NT2/D1 (cell line): ENCODE measurements around the gene TBC1D9B.

Source experiments
- DNase-seq: peaks from one replicate; pipeline ENCODE4 v3.0.0-alpha.2; 2011; ENCODE audit warnings: low read depth, low spot score
- H3K27me3 ChIP-seq: 2 replicates; pipeline ENCODE4 v1.6.0; 2011; ENCODE audit warnings: mild to moderate bottlenecking; ENCODE audit not compliant: insufficient read length, insufficient read depth
- H3K36me3 ChIP-seq: 2 replicates; pipeline ENCODE4 v1.6.1; 2011; ENCODE audit warnings: mild to moderate bottlenecking, low read length, mixed read lengths; ENCODE audit not compliant: insufficient read depth, insufficient read length
- H3K4me1 ChIP-seq: 2 replicates; pipeline ENCODE4 v1.5.1; 2011; ENCODE audit not compliant: insufficient read depth, insufficient read length
- H3K4me3 ChIP-seq: 2 replicates; pipeline ENCODE4 v1.5.1; 2011; ENCODE audit warnings: low read depth; ENCODE audit not compliant: insufficient read length
- H3K9ac ChIP-seq: 2 replicates; pipeline ENCODE4 v1.6.0; 2011; ENCODE audit warnings: low read depth; ENCODE audit not compliant: insufficient read length
- H3K9me3 ChIP-seq: 2 replicates; pipeline ENCODE4 v1.5.1; 2011; ENCODE audit warnings: mild to moderate bottlenecking, low read length; ENCODE audit not compliant: insufficient read depth
- SUZ12 ChIP-seq: IDR thresholded peaks from 2 replicates; pipeline ENCODE4 v1.6.1; 2011; ENCODE audit not compliant: insufficient read length, insufficient read depth; ENCODE audit errors: extremely low read depth
- YY1 ChIP-seq: IDR thresholded peaks from 2 replicates; pipeline ENCODE4 v1.6.1; 2011; ENCODE audit not compliant: insufficient read length, insufficient read depth
- ZNF274 ChIP-seq: IDR thresholded peaks from 2 replicates; pipeline ENCODE4 v1.6.1; 2011; ENCODE audit warnings: mild to moderate bottlenecking, low read depth, low read length

Gene TBC1D9B

DNA sequence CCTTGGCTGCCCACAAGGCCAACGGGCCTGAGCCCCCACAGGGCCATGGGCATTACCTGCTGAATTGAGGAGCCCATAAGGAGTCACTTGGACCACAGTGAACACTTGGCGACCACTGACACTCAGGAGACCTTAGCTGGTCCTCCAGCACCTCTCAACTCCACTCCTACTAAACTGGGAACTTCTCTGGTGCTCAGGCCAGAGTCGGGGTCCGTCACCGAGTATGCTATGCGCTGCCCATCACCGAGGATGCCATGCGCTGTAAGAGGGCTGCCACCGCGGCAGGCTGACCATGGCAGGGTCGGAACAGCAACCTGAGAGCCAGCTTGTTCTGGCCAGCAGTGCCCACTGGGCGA lies 87.6 kb downstream of the TBC1D9B start:
- Histone ChIP-seq H3K9me3 (no peaks in the 10 kb centered on the region), H3K9ac (peak overlapping the region; percentile 14), H3K36me3 (peaks cover 37% of the 10 kb centered on the region), H3K27me3 (no peaks in the 10 kb centered on the region), H3K4me1 (peaks cover 24% of the 10 kb centered on the region), H3K4me3 (peak overlapping the region; percentile 82)
- TF ChIP-seq YY1 (no peak), ZNF274 (no peak), SUZ12 (no peak)
- DNase-seq, result no peak

DNA sequence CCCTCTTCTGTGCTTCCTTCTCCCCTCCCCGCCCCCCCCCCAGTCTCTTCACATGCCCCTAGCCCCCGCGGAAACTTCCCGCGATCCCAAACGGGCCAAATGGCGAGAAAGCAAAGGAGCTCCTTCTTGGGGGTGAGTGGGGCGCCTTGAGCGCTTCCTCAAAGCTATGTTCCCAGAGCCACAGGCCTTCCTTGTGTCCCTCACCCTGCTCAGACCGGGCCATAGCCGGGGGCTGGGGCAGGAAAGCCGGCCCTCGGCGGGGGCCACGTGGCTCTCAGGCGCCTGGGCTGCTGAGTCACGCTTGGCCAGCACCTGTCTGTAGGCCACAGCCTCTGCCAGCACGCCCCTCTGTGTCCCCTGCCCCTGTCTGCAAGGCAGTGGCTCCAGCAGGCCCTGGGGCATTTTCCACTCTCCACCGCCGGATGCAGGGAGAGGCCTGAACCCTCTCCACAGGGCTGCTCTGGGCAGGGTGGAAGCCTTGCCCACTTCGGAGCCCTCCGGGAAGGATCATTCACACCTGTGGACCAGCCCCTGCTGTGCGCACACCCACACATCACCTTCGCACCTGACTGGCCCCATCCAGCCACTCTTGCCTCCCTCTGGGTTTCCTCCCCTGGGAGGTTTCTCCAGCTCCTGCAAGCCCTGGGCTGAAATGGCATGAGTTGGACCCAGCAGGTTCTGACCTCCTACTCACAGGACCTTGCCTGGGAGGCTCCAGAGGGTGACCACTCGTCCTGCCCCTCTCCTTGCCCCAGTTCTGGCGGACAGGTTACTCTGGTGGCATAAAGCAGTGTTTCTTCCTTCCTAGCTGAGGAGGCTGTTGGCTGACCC lies 88.2 kb downstream of the TBC1D9B start:
- H3K4me3 ChIP-seq, result peak overlapping the region; percentile 8
- H3K9ac ChIP-seq, result peak overlapping the region; percentile 14
- TF ChIP-seq ZNF274, result no peak
- no peak for TF ChIP-seq YY1
- TF ChIP-seq SUZ12, result no peak
- H3K36me3 ChIP-seq, result peaks cover 34% of the 10 kb centered on the region
- no peak for DNase-seq
- H3K9me3 ChIP-seq, result no peaks in the 10 kb centered on the region
- H3K27me3 ChIP-seq, result no peaks in the 10 kb centered on the region
- H3K4me1 ChIP-seq, result peaks cover 24% of the 10 kb centered on the region

DNA sequence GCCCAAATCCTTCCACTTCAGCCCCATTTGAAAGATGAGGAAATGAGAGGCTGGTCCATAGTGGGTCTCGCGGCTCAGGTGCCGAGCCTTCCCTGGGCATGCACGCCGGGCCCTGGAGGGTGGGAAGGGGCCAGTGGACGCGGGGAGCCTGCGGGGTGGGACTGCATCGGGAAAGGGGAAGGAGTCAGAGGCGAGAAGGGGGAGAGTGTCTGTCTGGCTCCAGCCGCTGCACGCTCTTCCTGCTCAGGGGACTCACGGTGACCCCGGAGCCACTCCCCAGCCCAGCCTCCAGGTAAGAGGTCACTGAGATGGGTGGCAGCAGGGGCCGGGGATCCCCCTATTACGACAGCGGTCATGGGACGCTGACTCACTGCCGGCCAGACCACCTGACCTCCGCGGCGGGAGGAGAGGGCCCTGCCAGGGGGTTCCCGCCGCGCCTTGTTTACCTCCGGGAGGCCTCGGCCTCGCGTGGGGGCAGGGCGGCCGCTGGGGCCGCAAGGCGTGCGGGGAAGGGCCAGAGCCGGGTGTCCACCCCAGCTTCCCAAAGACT lies 88.9 kb downstream of the TBC1D9B start:
- no peaks in the 10 kb centered on the region for H3K9me3 ChIP-seq
- peaks cover 20% of the 10 kb centered on the region for H3K4me1 ChIP-seq
- TF ChIP-seq ZNF274 (no peak), SUZ12 (no peak), YY1 (no peak)
- no peaks in the 10 kb centered on the region for H3K27me3 ChIP-seq
- no peak for DNase-seq
- H3K9ac ChIP-seq, result peak overlapping the region; percentile 72
- H3K4me3 ChIP-seq, result peak overlapping the region; percentile 34
- peaks cover 33% of the 10 kb centered on the region for H3K36me3 ChIP-seq

DNA sequence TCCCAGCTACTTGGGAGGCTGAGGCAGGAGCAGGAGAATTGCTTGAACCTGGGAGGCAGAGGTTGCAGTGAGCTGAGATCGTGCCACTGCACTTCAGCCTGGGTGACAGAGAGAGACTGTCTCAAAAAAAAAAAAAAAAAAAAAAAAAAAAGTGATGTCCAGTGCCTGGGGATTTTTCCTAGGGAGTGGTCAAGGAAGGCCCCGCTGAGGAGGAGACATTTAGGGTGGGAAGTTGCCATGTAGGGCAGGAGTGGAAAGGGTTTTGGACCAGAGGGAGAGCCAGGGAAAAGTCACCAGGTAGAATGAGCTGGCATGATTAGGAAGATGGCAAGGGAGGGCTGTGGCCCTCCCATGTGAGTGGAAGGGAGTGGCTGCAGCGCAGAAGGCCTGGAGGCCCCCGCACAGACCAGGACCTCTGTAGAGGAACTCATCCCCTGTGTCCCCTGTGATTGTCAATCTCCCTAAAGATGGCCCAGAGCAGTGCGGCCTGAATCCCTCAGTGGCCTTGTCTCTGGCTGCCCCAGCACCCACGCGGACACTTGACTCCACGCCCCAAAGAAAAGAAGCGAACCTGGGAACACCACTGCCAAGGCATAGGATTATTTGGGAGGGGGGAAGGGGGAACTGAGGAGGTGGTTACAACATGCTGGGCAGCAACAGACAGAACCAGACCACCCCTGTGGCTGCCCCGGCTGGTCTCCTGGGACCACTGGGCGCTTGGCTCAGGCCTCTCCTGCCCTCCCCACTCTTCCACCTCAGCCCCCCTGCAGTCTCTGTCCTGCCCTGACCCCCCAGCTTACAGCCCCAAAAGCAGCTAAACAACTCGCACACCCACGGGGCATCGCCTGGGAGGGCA lies 89.6 kb downstream of the TBC1D9B start:
- peak overlapping the region; percentile 34 for H3K4me3 ChIP-seq
- H3K27me3 ChIP-seq, result no peaks in the 10 kb centered on the region
- H3K9me3 ChIP-seq, result no peaks in the 10 kb centered on the region
- peaks cover 19% of the 10 kb centered on the region for H3K4me1 ChIP-seq
- peaks cover 33% of the 10 kb centered on the region for H3K36me3 ChIP-seq
- H3K9ac ChIP-seq, result peak overlapping the region; percentile 72
- no peak for DNase-seq
- no peak for TF ChIP-seq SUZ12
- TF ChIP-seq YY1, result no peak

DNA sequence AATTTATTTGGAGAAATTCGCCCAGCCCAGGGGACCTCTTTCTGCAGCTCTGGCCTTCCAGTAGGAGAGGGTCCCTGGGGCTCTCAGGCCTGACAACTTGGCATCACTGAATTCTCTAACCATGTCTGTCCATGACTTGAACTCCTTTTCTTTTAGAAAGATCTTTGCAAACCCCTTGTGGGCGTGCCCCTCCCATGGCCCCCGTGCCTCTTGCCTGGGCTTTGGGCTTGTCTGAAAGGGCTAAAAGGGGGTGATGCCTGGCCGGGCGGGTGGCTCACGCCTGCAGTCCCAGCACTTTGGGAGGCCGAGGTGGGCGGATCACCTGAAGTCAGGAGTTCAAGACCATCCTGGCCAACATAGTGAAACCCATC lies 90.2 kb downstream of the TBC1D9B start:
- no peak for DNase-seq
- Histone ChIP-seq H3K4me3 (peak overlapping the region; percentile 40), H3K4me1 (peaks cover 15% of the 10 kb centered on the region), H3K27me3 (no peaks in the 10 kb centered on the region), H3K9me3 (no peaks in the 10 kb centered on the region), H3K36me3 (peaks cover 31% of the 10 kb centered on the region), H3K9ac (peak overlapping the region; percentile 64)
- TF ChIP-seq ZNF274, result no peak
- TF ChIP-seq SUZ12, result no peak
- no peak for TF ChIP-seq YY1

DNA sequence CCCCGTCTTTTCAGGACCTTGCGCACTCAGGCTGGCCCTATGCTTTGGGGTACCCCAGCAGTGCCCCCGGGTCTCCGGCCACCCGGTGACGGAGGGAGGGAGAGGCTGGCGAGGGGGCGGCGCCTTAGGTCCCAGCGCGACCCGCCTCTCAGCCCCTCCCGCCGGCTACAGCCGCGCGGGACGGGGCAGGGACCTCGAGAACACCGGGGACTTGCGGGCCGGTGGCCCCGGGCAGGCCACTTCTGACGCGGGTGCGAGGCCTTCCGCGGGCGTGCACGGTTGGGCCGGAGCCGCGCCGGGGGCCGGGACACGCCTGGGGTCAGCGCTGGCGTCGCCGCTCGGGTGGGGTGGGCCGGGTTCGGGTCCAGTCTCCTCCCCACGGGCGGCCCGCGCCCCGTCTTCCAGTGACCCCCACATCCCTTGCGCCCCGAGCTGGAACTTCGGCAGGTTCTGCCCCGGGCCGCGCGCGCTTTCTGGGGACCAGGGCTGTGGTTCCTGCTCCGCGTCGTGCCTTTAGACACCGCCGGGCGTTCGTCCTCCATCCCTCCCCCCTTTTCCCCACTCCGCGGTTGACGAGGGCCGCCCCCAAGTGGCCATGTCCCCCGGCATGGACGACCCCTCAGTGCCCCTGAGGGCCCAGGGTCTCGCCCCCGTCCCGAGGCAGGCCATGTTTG lies 90.8 kb downstream of the TBC1D9B start:
- peaks cover 14% of the 10 kb centered on the region for H3K4me1 ChIP-seq
- DNase-seq, result no peak
- TF ChIP-seq ZNF274, result no peak
- TF ChIP-seq SUZ12, result no peak
- TF ChIP-seq YY1, result no peak
- no peaks in the 10 kb centered on the region for H3K27me3 ChIP-seq
- H3K9me3 ChIP-seq, result no peaks in the 10 kb centered on the region
- H3K4me3 ChIP-seq, result peak overlapping the region; percentile 40
- H3K9ac ChIP-seq, result peak overlapping the region; percentile 64
- peaks cover 31% of the 10 kb centered on the region for H3K36me3 ChIP-seq

DNA sequence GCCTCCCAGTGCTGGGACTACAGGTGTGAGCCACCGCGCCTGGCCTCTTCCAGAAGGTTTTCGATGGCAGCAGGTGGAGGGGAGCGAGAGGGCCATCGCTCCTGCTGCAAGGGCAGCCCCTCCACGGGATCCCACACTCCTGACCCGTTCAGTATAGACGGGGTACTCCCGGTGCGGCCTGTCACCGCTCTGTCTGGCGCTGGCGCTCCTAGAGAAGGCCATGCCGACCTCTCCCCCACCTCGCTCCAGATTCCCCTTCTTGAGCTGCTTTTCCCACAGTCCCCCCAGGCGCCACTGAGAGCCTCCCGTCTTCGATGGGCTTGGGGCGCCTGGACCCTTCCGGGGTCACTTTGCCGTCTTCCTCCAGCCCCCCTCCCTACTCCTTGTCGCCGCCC lies 91.3 kb downstream of the TBC1D9B start:
- H3K4me3 ChIP-seq, result peak overlapping the region; percentile 40
- no peak for DNase-seq
- peak overlapping the region; percentile 64 for H3K9ac ChIP-seq
- peaks cover 31% of the 10 kb centered on the region for H3K36me3 ChIP-seq
- H3K27me3 ChIP-seq, result no peaks in the 10 kb centered on the region
- H3K4me1 ChIP-seq, result peaks cover 14% of the 10 kb centered on the region
- no peak for TF ChIP-seq SUZ12
- no peak for TF ChIP-seq ZNF274
- TF ChIP-seq YY1, result no peak
- H3K9me3 ChIP-seq, result no peaks in the 10 kb centered on the region
